ENCODE results near the gene NPNT. TPM values are rescaled to one million over a fixed set of nuclear protein-coding genes. Genes with fewer than 3 reads are reported as not detected.

NPNT gene
- total RNA-seq, 2 donors from 2014 or later = not detected

DNA sequence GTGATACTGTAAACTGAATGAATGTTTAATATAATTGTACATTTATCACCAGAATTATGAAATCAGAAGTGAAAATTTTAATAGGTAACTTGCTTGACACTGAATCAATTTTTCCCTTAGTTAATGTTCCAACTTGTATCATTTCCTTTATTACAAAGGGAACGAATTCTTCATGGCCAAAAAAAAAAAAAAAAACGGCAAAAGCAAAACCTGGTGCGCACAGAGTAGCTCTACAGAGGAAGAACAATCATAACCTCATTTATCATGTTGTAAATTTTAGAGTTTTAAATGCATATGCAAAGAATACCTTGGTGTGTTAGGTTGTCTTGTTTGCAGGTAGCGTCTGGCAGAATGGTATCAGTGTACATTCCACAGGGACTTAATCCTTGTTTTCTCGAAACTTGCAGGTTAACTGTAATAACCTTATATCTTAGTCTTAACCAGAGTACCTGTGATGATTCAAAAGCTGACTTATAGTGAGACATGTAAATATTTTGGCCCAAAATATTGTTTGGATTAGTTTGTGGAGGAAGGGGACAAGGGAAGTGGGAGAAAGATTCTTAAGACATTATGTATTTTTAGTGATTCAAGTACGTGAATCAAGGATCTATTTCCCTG is 70.0 kb downstream of the NPNT start:
- Mint-ChIP-seq H3K4me1 (no peaks in the 10 kb centered on the region), H3K4me3 (no peak overlapping the region), H3K27ac (no peak overlapping the region), H3K27me3 (peaks cover 9% of the 10 kb centered on the region), H3K36me3 (ENCODE audit: low read depth) (no peaks in the 10 kb centered on the region)
- DNase-seq = no peak
- ATAC-seq = no peak
- H3K9me3 ChIP-seq (ENCODE audit: control insufficient read depth, low read length, poor library complexity, severe bottlenecking) = no peaks in the 10 kb centered on the region

- no peaks in the 10 kb centered on the region for H3K4me1 Mint-ChIP-seq
- no peaks in the 10 kb centered on the region for H3K9me3 ChIP-seq (ENCODE audit: control insufficient read depth, low read length, poor library complexity, severe bottlenecking)
- H3K36me3 Mint-ChIP-seq (ENCODE audit: low read depth) = no peaks in the 10 kb centered on the region
- DNase-seq = no peak
- ATAC-seq = no peak
- H3K27ac Mint-ChIP-seq = no peak overlapping the region
- peaks cover 17% of the 10 kb centered on the region for H3K27me3 Mint-ChIP-seq
- H3K4me3 Mint-ChIP-seq = no peak overlapping the region
Measured at GRCh38 chr4:105966051-105966450, 70.8 kb downstream of the NPNT start.

DNA sequence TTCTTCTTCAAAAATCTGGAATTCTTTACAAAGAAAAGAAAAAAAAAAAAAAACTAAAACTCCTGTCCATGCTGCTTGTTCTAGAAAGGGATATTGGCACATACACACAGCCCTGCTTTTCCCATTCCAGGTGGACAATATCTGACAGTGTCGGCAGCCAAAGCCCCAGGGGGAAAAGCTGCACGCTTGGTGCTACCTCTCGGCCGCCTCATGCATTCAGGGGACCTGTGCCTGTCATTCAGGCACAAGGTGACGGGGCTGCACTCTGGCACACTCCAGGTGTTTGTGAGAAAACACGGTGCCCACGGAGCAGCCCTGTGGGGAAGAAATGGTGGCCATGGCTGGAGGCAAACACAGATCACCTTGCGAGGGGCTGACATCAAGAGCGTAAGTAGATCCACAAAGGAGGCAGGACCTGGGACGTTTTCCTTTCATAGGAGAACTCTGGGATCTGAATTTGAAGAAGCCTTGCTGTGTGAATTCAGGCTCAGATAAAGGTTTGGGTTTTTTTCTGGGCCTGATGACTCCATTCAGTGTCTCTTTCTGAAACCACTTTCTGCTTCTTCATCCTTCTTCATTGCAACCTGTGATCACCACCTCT is 71.9 kb downstream of the NPNT start:
- no peaks in the 10 kb centered on the region for H3K4me1 Mint-ChIP-seq
- no peaks in the 10 kb centered on the region for H3K36me3 Mint-ChIP-seq (ENCODE audit: low read depth)
- ATAC-seq = no peak

GRCh38 chr4:105969575-105969974 is 74.3 kb downstream of the NPNT start:
- ATAC-seq (no peak), DNase-seq (no peak)
- Mint-ChIP-seq H3K4me3 (no peak overlapping the region), H3K27ac (no peak overlapping the region), H3K4me1 (no peaks in the 10 kb centered on the region), H3K36me3 (ENCODE audit: low read depth) (no peaks in the 10 kb centered on the region), H3K27me3 (peaks cover 13% of the 10 kb centered on the region)
- H3K9me3 ChIP-seq (ENCODE audit: control insufficient read depth, low read length, poor library complexity, severe bottlenecking) = no peaks in the 10 kb centered on the region

More for the DNA sequence above, 71.9 kb downstream of the NPNT start:
- no peak overlapping the region for H3K27ac Mint-ChIP-seq
- DNase-seq = no peak
- H3K27me3 Mint-ChIP-seq = peaks cover 18% of the 10 kb centered on the region
- no peak overlapping the region for H3K4me3 Mint-ChIP-seq
- H3K9me3 ChIP-seq (ENCODE audit: control insufficient read depth, low read length, poor library complexity, severe bottlenecking) = no peaks in the 10 kb centered on the region

GRCh38 chr4:105970371-105970770 is 75.1 kb downstream of the NPNT start:
- DNase-seq (no peak), ATAC-seq (no peak)
- Mint-ChIP-seq H3K4me1 (no peaks in the 10 kb centered on the region), H3K27me3 (peaks cover 13% of the 10 kb centered on the region), H3K27ac (no peak overlapping the region), H3K4me3 (no peak overlapping the region), H3K36me3 (ENCODE audit: low read depth) (no peaks in the 10 kb centered on the region)
- H3K9me3 ChIP-seq (ENCODE audit: control insufficient read depth, low read length, poor library complexity, severe bottlenecking) = no peaks in the 10 kb centered on the region

- H3K27me3 Mint-ChIP-seq = peaks cover 13% of the 10 kb centered on the region
- H3K9me3 ChIP-seq (ENCODE audit: control insufficient read depth, low read length, poor library complexity, severe bottlenecking) = no peaks in the 10 kb centered on the region
- DNase-seq = no peak
- no peak for ATAC-seq
- no peak overlapping the region for H3K27ac Mint-ChIP-seq
- no peaks in the 10 kb centered on the region for H3K4me1 Mint-ChIP-seq
- no peak overlapping the region for H3K4me3 Mint-ChIP-seq
- no peaks in the 10 kb centered on the region for H3K36me3 Mint-ChIP-seq (ENCODE audit: low read depth)
Measured at GRCh38 chr4:105971036-105971435, 75.8 kb downstream of the NPNT start.

DNA sequence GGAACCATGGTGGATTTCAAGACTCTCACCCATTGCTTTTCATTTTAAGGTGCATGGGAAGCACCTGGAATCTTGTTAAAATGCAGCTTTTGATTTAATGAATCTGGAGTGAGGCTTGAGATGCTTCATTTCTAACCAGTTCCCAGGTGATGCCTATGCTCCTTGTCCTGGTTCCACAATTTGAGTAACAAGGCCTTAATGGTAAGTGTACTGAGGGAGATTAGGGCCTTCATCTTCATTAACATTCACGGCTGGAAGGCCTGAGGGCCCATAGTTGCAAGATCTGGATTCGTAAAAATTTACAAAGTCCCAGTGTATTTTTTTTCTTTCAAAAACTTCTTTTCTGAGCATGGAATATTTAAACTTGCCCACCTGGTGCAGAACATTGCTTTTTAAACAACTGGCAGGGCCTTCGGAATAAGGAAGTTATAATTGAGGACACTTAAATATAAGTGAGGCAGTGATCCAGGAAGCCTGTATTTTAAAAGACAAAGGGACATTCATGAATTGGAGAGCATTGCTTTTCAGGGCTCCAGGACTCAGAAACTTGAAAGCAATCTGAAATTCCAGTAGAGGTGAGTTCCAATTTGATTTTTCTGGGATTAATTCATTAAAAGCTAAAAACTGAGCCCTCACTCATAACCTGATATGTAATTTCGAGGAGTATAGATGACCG is 77.8 kb downstream of the NPNT start:
- no peaks in the 10 kb centered on the region for H3K9me3 ChIP-seq (ENCODE audit: control insufficient read depth, low read length, poor library complexity, severe bottlenecking)
- Mint-ChIP-seq H3K36me3 (ENCODE audit: low read depth) (no peaks in the 10 kb centered on the region), H3K4me3 (no peak overlapping the region), H3K27me3 (peaks cover 13% of the 10 kb centered on the region), H3K4me1 (no peaks in the 10 kb centered on the region), H3K27ac (no peak overlapping the region)
- no peak for ATAC-seq
- no peak for DNase-seq

DNA sequence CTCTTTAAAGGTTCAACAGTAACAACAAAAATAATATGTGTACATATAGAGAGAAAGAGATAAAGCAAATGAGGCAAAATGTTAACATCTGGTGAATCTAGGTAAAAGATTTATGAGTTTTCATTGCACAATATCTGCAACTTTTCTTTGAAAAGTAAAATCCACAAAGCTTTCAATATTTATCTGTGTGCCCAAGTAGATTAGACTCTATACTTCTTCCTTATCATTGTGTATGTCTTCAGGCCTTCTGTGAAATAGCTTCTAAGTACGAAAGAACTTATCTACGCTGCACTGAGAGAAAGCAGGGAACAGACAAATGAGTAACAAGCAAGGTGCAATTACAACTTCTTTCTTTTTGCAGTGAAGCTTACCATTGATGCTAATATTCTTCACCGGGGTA is 81.6 kb downstream of the NPNT start:
- Mint-ChIP-seq H3K36me3 (ENCODE audit: low read depth) (no peaks in the 10 kb centered on the region), H3K4me1 (no peaks in the 10 kb centered on the region), H3K27me3 (no peaks in the 10 kb centered on the region), H3K4me3 (no peak overlapping the region), H3K27ac (no peak overlapping the region)
- H3K9me3 ChIP-seq (ENCODE audit: control insufficient read depth, low read length, poor library complexity, severe bottlenecking) = no peaks in the 10 kb centered on the region
- ATAC-seq = no peak
- DNase-seq = no peak

GRCh38 chr4:105978684-105979296 is 83.5 kb downstream of the NPNT start:
- no peak overlapping the region for H3K27ac Mint-ChIP-seq
- no peak overlapping the region for H3K4me3 Mint-ChIP-seq
- DNase-seq (no peak), ATAC-seq (no peak)
- no peaks in the 10 kb centered on the region for H3K9me3 ChIP-seq (ENCODE audit: control insufficient read depth, low read length, poor library complexity, severe bottlenecking)
- H3K4me1 Mint-ChIP-seq = no peaks in the 10 kb centered on the region
- no peaks in the 10 kb centered on the region for H3K36me3 Mint-ChIP-seq (ENCODE audit: low read depth)
- H3K27me3 Mint-ChIP-seq = no peaks in the 10 kb centered on the region

GRCh38 chr4:105979506-105979905 is 84.2 kb downstream of the NPNT start:
- H3K27ac Mint-ChIP-seq = no peak overlapping the region
- DNase-seq (no peak), ATAC-seq (no peak)
- no peaks in the 10 kb centered on the region for H3K9me3 ChIP-seq (ENCODE audit: control insufficient read depth, low read length, poor library complexity, severe bottlenecking)
- H3K4me3 Mint-ChIP-seq = no peak overlapping the region
- no peaks in the 10 kb centered on the region for H3K4me1 Mint-ChIP-seq
- no peaks in the 10 kb centered on the region for H3K27me3 Mint-ChIP-seq
- no peaks in the 10 kb centered on the region for H3K36me3 Mint-ChIP-seq (ENCODE audit: low read depth)

DNA sequence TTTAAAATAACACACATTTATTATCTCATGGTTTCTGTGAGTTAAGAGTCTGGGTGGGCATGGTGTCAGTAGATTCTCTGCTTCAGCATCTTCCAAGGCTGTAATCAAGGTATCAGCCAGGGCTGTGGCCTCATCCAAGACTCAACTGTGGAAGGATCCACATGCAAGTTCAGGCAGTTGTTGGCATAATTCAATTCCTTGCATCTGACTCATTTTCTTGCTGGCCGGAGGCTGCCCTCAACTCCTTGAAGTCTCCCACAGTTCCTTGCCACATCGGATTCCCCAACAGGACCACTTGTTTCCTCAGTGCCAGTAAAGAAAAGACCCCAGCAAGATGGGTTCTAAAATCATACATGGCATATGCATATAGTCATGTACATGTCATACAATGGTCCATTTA is 93.4 kb downstream of the NPNT start:
- no peaks in the 10 kb centered on the region for H3K36me3 Mint-ChIP-seq (ENCODE audit: low read depth)

GRCh38 chr4:105989485-105990242 is 94.4 kb downstream of the NPNT start:
- Mint-ChIP-seq H3K36me3 (ENCODE audit: low read depth) (no peaks in the 10 kb centered on the region), H3K4me3 (no peak overlapping the region), H3K4me1 (no peaks in the 10 kb centered on the region), H3K27me3 (no peaks in the 10 kb centered on the region), H3K27ac (no peak overlapping the region)
- no peak for DNase-seq
- no peaks in the 10 kb centered on the region for H3K9me3 ChIP-seq (ENCODE audit: control insufficient read depth, low read length, poor library complexity, severe bottlenecking)
- ATAC-seq = no peak

More for the DNA sequence above, 93.4 kb downstream of the NPNT start:
- no peak for DNase-seq
- no peak overlapping the region for H3K27ac Mint-ChIP-seq
- H3K4me1 Mint-ChIP-seq = no peaks in the 10 kb centered on the region
- no peaks in the 10 kb centered on the region for H3K27me3 Mint-ChIP-seq
- no peak overlapping the region for H3K4me3 Mint-ChIP-seq
- H3K9me3 ChIP-seq (ENCODE audit: control insufficient read depth, low read length, poor library complexity, severe bottlenecking) = no peaks in the 10 kb centered on the region
- no peak for ATAC-seq

GRCh38 chr4:105990933-105991332 is 95.7 kb downstream of the NPNT start:
- H3K36me3 Mint-ChIP-seq (ENCODE audit: low read depth) = no peaks in the 10 kb centered on the region
- H3K9me3 ChIP-seq (ENCODE audit: control insufficient read depth, low read length, poor library complexity, severe bottlenecking) = no peaks in the 10 kb centered on the region
- ATAC-seq = no peak

More at GRCh38 chr4:105990933-105991332, 95.7 kb downstream of the NPNT start:
- DNase-seq = no peak
- Mint-ChIP-seq H3K27ac (no peak overlapping the region), H3K27me3 (no peaks in the 10 kb centered on the region), H3K4me1 (no peaks in the 10 kb centered on the region), H3K4me3 (no peak overlapping the region)
